Stimulated activated CD8-positive, alpha-beta memory T cell treated with anti-CD3 and anti-CD28 coated beads, Interleukin-7, amount 100 ng/mL, for 1 hour (primary cell): ENCODE measurements around the gene OR1J1.
A peak's percentile ranks its signal among the peaks of the same experiment; 100 is the strongest.

ENCODE experiments used
- DNase-seq, 2 donors: peaks; one replicate each; pipeline ENCODE4 v3.0.0-alpha.2; 2020; ENCODE audit warnings: low read depth in 2 of 2

OR1J1 gene

GRCh38 chr9:122477826-122478225 lies at the start of gene OR1J1:
Gene OR1J1 (minus strand): TSS chr9:122477926. CDS start chr9:122477926, 0 bp downstream.
- no peak for DNase-seq

- DNase-seq = no peak
Measured at GRCh38 chr9:122527193-122527592, 49.5 kb upstream of the OR1J1 start, which contains the start of gene OR1N1. Gene OR1N1 (minus strand): TSS chr9:122527293. CDS start chr9:122527293, 0 bp downstream.

GRCh38 chr9:122526602-122527001 lies 48.9 kb upstream of the OR1J1 start:
- no peak for DNase-seq

- no peak for DNase-seq
Measured at GRCh38 chr9:122519376-122519775, 41.6 kb upstream of the OR1J1 start.

- no peak for DNase-seq
Measured at GRCh38 chr9:122518841-122519240, 41.1 kb upstream of the OR1J1 start, which contains the start of gene OR1J4. Gene OR1J4 (plus strand): TSS chr9:122519141. CDS start chr9:122519141, 0 bp downstream.

GRCh38 chr9:122518226-122518625 lies 40.5 kb upstream of the OR1J1 start:
- DNase-seq = no peak

- no peak for DNase-seq
Measured at GRCh38 chr9:122510502-122510901, 32.8 kb upstream of the OR1J1 start, which contains the start of gene OR1J2. Gene OR1J2 (plus strand): TSS chr9:122510802. CDS start chr9:122510802, 0 bp downstream.

GRCh38 chr9:122506964-122507363 lies 29.2 kb upstream of the OR1J1 start:
- no peak for DNase-seq

- DNase-seq = no peak
Measured at GRCh38 chr9:122498883-122499288, 21.2 kb upstream of the OR1J1 start.

GRCh38 chr9:122479062-122479461 lies 1.3 kb upstream of the OR1J1 start:
- no peak for DNase-seq

GRCh38 chr9:122477346-122477745 lies 380 bp downstream of the OR1J1 start:
- no peak for DNase-seq

GRCh38 chr9:122475717-122476116 lies 2.0 kb downstream of the OR1J1 start:
- no peak for DNase-seq

- no peak for DNase-seq
Measured at GRCh38 chr9:122474561-122474960, 3.2 kb downstream of the OR1J1 start.

- DNase-seq = no peak
Measured at GRCh38 chr9:122468735-122469134, 9.0 kb downstream of the OR1J1 start.

- no peak for DNase-seq
Measured at GRCh38 chr9:122466456-122466855, 11.3 kb downstream of the OR1J1 start.

- DNase-seq = peak; percentile 35 to 37
Measured at GRCh38 chr9:122464633-122465567, 12.8 kb downstream of the OR1J1 start.

GRCh38 chr9:122463828-122464632 lies 13.7 kb downstream of the OR1J1 start:
- peak in 1 of 2 donors; percentile 5 for DNase-seq

GRCh38 chr9:122457787-122458186 lies 19.9 kb downstream of the OR1J1 start:
- DNase-seq = no peak

GRCh38 chr9:122456123-122456522 lies 21.6 kb downstream of the OR1J1 start:
- no peak for DNase-seq

GRCh38 chr9:122453677-122454135 lies 24.0 kb downstream of the OR1J1 start:
- no peak for DNase-seq

- no peak for DNase-seq
Measured at GRCh38 chr9:122446819-122447484, 30.8 kb downstream of the OR1J1 start.
